HG03520 (cell line): ENCODE measurements around the gene N4BP2L2.

Experiments used
- ATAC-seq: cut with Tn5 transposase; IDR thresholded peaks from one replicate; pipeline ENCODE4 v1.9.1; 2021; ENCODE audit warnings: mild to moderate bottlenecking, moderate library complexity; ENCODE audit not compliant: unreplicated experiment

The N4BP2L2 gene

GRCh38 chr13:32383836-32384618 lies 154.6 kb downstream of the N4BP2L2 start:
- ATAC-seq: no peak
